Endothelial cell (in vitro differentiated cells): ENCODE results near the gene C2orf76. TPM values are rescaled to one million over a fixed set of nuclear protein-coding genes. Genes with fewer than 3 reads are reported as not detected.

Source experiments
- DNase-seq: peaks from one replicate; pipeline ENCODE4 v3.0.0; 2021; ENCODE audit warnings: low spot score
- H3K27ac Mint-ChIP-seq: one replicate; pipeline ENCODE4 v1.8.0; 2021; ENCODE audit warnings: mixed read lengths, inconsistent platforms; ENCODE audit not compliant: unreplicated experiment
- H3K27me3 Mint-ChIP-seq: one replicate; pipeline ENCODE4 v1.8.0; 2021; ENCODE audit warnings: mild to moderate bottlenecking, moderate library complexity, mixed read lengths, inconsistent platforms; ENCODE audit not compliant: unreplicated experiment
- H3K36me3 Mint-ChIP-seq: one replicate; pipeline ENCODE4 v1.8.0; 2021; ENCODE audit warnings: mild to moderate bottlenecking, low read depth, mixed read lengths, inconsistent platforms; ENCODE audit not compliant: unreplicated experiment
- H3K4me1 Mint-ChIP-seq: one replicate; pipeline ENCODE4 v1.8.0; 2021; ENCODE audit warnings: mild to moderate bottlenecking, mixed read lengths, inconsistent platforms; ENCODE audit not compliant: unreplicated experiment
- H3K4me3 Mint-ChIP-seq: one replicate; pipeline ENCODE4 v1.8.0; 2021; ENCODE audit warnings: mild to moderate bottlenecking, mixed read lengths, inconsistent platforms; ENCODE audit not compliant: unreplicated experiment
- H3K9me3 Mint-ChIP-seq: one replicate; pipeline ENCODE4 v1.8.0; 2021; ENCODE audit warnings: mixed read lengths, inconsistent platforms; ENCODE audit not compliant: unreplicated experiment
- total RNA-seq: library from RNA; stranded (reverse); fragmentation: NEBNext Ultra II Directional; extraction: Animal tissue kit (Norgen Biotek cat#: 25700); gene quantifications from one replicate; pipeline ENCODE4 v1.2.1, GENCODE V29; 2021; ENCODE audit not compliant: unreplicated experiment
- TF ChIP-seq, protein P1 (sequence below): fragments of 200-600 bp; sonication (generic); IDR thresholded peaks from one replicate; pipeline ENCODE4 v1.5.0; 2021; ENCODE audit warnings: antibody characterized with exemption; ENCODE audit not compliant: unreplicated experiment

C2orf76 gene
- total RNA-seq, 1 donor from 2014 or later, result 10.8 TPM

- DNase-seq, result no peak
- no peak overlapping the region for H3K4me3 Mint-ChIP-seq
These were observed 16.2 kb downstream of the C2orf76 start for GRCh38 chr2:119350311-119350998.

GRCh38 chr2:119349289-119349688, 17.3 kb downstream of the C2orf76 start:
- no peaks in the 10 kb centered on the region for H3K36me3 Mint-ChIP-seq
- no peaks in the 10 kb centered on the region for H3K9me3 Mint-ChIP-seq
- no peak overlapping the region for H3K4me3 Mint-ChIP-seq
- DNase-seq, result no peak
- no peaks in the 10 kb centered on the region for H3K27me3 Mint-ChIP-seq
- no peaks in the 10 kb centered on the region for H3K4me1 Mint-ChIP-seq
- TF ChIP-seq, protein P1, sequence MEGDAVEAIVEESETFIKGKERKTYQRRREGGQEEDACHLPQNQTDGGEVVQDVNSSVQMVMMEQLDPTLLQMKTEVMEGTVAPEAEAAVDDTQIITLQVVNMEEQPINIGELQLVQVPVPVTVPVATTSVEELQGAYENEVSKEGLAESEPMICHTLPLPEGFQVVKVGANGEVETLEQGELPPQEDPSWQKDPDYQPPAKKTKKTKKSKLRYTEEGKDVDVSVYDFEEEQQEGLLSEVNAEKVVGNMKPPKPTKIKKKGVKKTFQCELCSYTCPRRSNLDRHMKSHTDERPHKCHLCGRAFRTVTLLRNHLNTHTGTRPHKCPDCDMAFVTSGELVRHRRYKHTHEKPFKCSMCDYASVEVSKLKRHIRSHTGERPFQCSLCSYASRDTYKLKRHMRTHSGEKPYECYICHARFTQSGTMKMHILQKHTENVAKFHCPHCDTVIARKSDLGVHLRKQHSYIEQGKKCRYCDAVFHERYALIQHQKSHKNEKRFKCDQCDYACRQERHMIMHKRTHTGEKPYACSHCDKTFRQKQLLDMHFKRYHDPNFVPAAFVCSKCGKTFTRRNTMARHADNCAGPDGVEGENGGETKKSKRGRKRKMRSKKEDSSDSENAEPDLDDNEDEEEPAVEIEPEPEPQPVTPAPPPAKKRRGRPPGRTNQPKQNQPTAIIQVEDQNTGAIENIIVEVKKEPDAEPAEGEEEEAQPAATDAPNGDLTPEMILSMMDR, result no peak
- no peak overlapping the region for H3K27ac Mint-ChIP-seq

More at GRCh38 chr2:119350311-119350998, 16.2 kb downstream of the C2orf76 start:
- H3K36me3 Mint-ChIP-seq, result no peaks in the 10 kb centered on the region
- no peak overlapping the region for H3K27ac Mint-ChIP-seq
- TF ChIP-seq, protein P1, result no peak
- no peaks in the 10 kb centered on the region for H3K4me1 Mint-ChIP-seq
- H3K9me3 Mint-ChIP-seq, result no peaks in the 10 kb centered on the region
- no peaks in the 10 kb centered on the region for H3K27me3 Mint-ChIP-seq

GRCh38 chr2:119341684-119342083, 24.9 kb downstream of the C2orf76 start:
- no peak overlapping the region for H3K27ac Mint-ChIP-seq
- no peaks in the 10 kb centered on the region for H3K27me3 Mint-ChIP-seq
- no peak overlapping the region for H3K4me3 Mint-ChIP-seq
- H3K36me3 Mint-ChIP-seq, result no peaks in the 10 kb centered on the region
- no peak for DNase-seq
- no peaks in the 10 kb centered on the region for H3K9me3 Mint-ChIP-seq
- peaks cover 3% of the 10 kb centered on the region for H3K4me1 Mint-ChIP-seq
- TF ChIP-seq, protein P1, result no peak

DNA sequence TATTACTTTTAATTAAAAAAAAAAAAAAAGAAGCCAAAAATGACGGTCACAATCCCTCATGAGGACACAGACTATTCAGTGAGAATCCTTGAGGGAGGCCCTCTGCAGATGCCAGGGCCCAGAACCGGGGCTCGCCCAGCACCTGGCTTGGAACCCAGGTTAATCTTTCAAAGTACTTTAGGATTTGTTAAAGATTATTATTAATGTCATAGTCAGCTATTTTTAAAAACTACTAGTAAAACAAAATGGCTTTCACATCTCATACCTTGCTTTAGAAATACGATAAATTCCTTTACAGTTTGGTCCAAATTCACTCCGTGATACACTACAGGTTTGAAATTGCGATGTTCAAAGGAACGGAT, 27.1 kb downstream of the C2orf76 start:
- no peak overlapping the region for H3K27ac Mint-ChIP-seq
- DNase-seq, result no peak

More for the DNA sequence above, 27.1 kb downstream of the C2orf76 start:
- no peaks in the 10 kb centered on the region for H3K9me3 Mint-ChIP-seq
- TF ChIP-seq, protein P1, result no peak
- no peaks in the 10 kb centered on the region for H3K27me3 Mint-ChIP-seq
- peaks cover 3% of the 10 kb centered on the region for H3K4me1 Mint-ChIP-seq
- no peak overlapping the region for H3K4me3 Mint-ChIP-seq
- no peaks in the 10 kb centered on the region for H3K36me3 Mint-ChIP-seq
